ENCODE measurements around the gene RASGRF1. TPM values are rescaled to one million over a fixed set of nuclear protein-coding genes. Genes with fewer than 3 reads are reported as not detected.

The RASGRF1 gene
- total and polyA plus RNA-seq, 12 donors: 0.11 to 6.9 (median 0.46) TPM

DNA sequence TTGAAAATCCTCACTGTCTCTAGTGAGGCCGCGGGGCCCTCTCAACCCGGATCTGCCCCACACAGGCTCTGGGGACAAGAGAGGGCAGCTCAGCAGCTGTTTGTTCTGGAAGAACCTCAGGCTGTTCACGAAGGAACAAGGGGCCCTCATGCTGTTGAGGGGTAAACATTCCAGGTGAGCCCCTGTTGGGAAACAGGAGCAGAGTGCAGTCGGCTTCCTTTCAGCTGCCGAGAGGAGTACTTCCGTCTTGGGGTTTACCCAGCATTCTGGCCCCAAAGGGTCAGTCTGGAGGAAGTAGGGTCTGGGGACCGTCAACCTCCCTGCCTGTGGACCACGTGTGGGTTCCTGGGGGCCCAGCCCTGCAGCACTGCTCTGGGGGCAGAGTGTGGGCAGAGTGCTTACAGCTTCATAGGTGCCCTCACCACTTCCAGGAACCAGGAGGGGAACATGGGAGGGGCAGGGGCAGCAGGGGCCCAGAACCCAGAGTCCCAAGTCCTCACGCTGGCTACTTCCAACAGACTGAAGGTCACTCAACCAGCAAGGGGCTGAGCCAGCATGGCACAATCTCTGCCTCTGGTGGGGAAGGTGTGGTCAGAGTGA, 96.5 kb downstream of the RASGRF1 start:
- DNase-seq: peak in 1 of 7 donors; percentile 30
- TF ChIP-seq POLR2A (IDR thresholded peaks at IDR 0.05) (no peak), CTCF (IDR thresholded peaks at IDR 0.05) (no peak)
- H3K4me3 ChIP-seq: no peak overlapping the region
- H3K36me3 ChIP-seq (replicated peaks in 1 of 2): no peaks in the 10 kb centered on the region
- no peaks in the 10 kb centered on the region for H3K27me3 ChIP-seq
- WGBS, 4 donors: 74 to 96% (median 77%) methylated on average over 6 to 10 of the region's 10 CpGs
- H3K4me1 ChIP-seq (replicated peaks in 1 of 2): peaks cover 6 to 16% of the 10 kb centered on the region in 2 donors
- intact Hi-C loops (cut with DNase I): no loop called here
- H3K27ac ChIP-seq: no peak overlapping the region
- H3K9me3 ChIP-seq (replicated peaks in 1 of 3): no peaks in the 10 kb centered on the region

DNA sequence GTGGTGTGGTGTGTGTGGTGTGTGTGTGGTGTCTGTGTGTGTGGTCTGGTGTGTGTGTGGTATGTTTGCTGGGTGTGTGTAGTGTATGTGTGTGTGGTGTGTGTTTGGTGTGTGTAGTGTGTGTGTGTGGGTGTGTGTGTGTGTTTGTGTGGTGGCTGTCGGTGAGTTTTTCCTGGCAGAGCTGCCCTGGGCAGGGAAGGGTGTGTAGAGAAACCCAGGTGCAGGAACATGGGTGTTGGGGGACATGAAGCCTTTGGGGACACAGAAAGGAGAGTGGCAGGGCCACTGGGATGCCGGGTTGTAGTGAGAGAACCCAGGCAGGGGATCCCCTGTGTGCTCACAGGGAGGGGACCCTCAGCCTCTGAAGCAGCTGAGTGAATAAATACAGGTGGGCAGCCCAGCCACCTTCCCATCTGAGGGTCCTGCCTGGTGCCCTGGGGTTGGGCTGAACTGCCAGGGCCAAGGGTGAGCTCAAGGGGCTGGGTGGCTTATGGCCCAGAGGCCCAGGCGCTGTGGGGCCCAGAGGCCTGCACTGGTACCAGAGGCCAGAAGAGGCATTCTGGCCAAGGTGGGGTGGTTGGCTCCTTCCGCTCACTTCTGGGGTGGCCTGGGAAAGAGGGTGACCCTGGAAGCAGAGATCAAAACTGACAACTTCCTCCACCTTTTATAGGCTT, 97.2 kb downstream of the RASGRF1 start:
- peaks cover 6 to 16% of the 10 kb centered on the region in 2 donors for H3K4me1 ChIP-seq (replicated peaks in 1 of 2)
- no peak for DNase-seq
- H3K4me3 ChIP-seq: no peak overlapping the region
- no peak overlapping the region for H3K27ac ChIP-seq
- H3K27me3 ChIP-seq: no peaks in the 10 kb centered on the region
- intact Hi-C loops (cut with DNase I): no loop called here
- TF ChIP-seq CTCF (IDR thresholded peaks at IDR 0.05) (no peak), POLR2A (IDR thresholded peaks at IDR 0.05) (no peak)
- 91 to 97% (median 93%) methylated on average over 4 of the region's 4 CpGs for WGBS, 4 donors
- no peaks in the 10 kb centered on the region for H3K9me3 ChIP-seq (replicated peaks in 1 of 3)
- H3K36me3 ChIP-seq (replicated peaks in 1 of 2): no peaks in the 10 kb centered on the region

GRCh38 chr15:78992416-78993256, 97.9 kb downstream of the RASGRF1 start:
- Histone ChIP-seq H3K9me3 (replicated peaks in 1 of 3) (no peaks in the 10 kb centered on the region), H3K27me3 (no peaks in the 10 kb centered on the region), H3K27ac (no peak overlapping the region), H3K4me3 (no peak overlapping the region), H3K36me3 (replicated peaks in 1 of 2) (no peaks in the 10 kb centered on the region), H3K4me1 (replicated peaks in 1 of 2) (peaks cover 6 to 15% of the 10 kb centered on the region in 2 donors)
- intact Hi-C loops (cut with DNase I): no loop called here
- peak in 4 of 7 donors; percentile 39 to 61 (median 52) for DNase-seq
- no peak for TF ChIP-seq POLR2A (IDR thresholded peaks at IDR 0.05)
- no peak for TF ChIP-seq CTCF (IDR thresholded peaks at IDR 0.05)
- WGBS, 4 donors: 76 to 83% (median 80%) methylated on average over 14 to 17 of the region's 17 CpGs

DNA sequence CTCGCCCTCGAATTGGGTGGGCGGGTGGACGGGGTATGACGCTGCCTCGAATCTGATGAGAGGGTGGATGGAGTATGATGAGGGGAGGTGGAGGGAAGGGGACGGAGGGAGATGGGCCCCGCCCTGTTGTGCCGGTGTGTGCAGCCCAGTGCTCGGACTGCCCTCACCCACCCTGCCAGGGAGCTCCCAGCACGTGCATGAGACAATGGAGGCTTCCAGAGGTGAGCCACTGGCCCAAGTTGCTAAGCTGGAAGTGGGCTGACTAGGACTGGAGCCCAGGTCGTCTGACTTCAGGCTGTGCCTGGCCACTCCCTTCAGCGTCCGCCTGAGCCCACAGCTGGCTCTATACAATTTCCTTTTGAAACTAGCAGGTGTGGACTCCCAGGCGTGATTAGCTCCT, 98.7 kb downstream of the RASGRF1 start:
- no peak for TF ChIP-seq CTCF (IDR thresholded peaks at IDR 0.05)
- no peak for TF ChIP-seq POLR2A (IDR thresholded peaks at IDR 0.05)
- H3K4me1 ChIP-seq (replicated peaks in 1 of 2): peaks cover 2 to 11% of the 10 kb centered on the region in 2 donors
- H3K27ac ChIP-seq: no peak overlapping the region
- H3K4me3 ChIP-seq: no peak overlapping the region
- H3K27me3 ChIP-seq: no peaks in the 10 kb centered on the region
- H3K36me3 ChIP-seq (replicated peaks in 1 of 2): no peaks in the 10 kb centered on the region
- intact Hi-C loops (cut with DNase I): no loop called here
- DNase-seq: no peak
- WGBS, 4 donors: 80 to 95% (median 86%) methylated on average over 2 to 15 of the region's 15 CpGs
- H3K9me3 ChIP-seq (replicated peaks in 1 of 3): no peaks in the 10 kb centered on the region

All from adrenal gland (tissue), 12 donors.